T-helper 2 cell treated with Interferon-gamma antibody and Interleukin-4, amounts not matched to agents 100 ng/mL and 5 ng/mL, for 36 hours (primary cell): ENCODE measurements around the gene IFIT1. TPM values are rescaled to one million over a fixed set of nuclear protein-coding genes. Genes with fewer than 3 reads are reported as not detected.
"Not testable (repeated sequence)": the region's sequence is repeated elsewhere in the genome, so short reads cannot be mapped to it uniquely, and the experiment has no call there.

Experiments used
- intact Hi-C: fragments of 100-400 bp; cut with micrococcal nuclease; formaldehyde crosslinking; loops from one replicate; pipeline ENCODE4 v1.15.1; 2023
- total RNA-seq: library from RNA; stranded (reverse); gene quantifications from 2 replicates; pipeline ENCODE4 v1.2.3, GENCODE V29; 2022

Gene IFIT1
- total RNA-seq, 1 donor from 2014 or later, result 3.5 TPM

DNA sequence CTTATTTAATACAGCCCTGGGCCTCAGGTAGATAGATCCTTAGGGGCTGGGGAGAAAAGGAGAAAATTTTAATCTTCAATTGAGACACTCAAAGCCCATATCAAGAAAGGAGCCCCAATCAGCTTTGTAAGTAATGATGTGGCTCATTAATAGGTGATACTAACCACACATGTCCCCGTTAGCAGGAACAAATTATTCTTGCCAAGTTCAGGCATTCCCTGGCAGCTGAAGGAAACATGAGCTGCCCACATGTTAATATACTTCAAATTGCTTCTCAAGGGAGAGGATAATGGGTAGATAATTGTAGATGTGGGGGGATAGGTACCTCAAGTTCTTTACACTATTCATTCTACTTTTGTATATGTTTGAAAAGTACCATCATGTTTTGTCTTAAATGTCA is 36.5 kb downstream of the IFIT1 start:
- intact Hi-C loops, result no loop called here

DNA sequence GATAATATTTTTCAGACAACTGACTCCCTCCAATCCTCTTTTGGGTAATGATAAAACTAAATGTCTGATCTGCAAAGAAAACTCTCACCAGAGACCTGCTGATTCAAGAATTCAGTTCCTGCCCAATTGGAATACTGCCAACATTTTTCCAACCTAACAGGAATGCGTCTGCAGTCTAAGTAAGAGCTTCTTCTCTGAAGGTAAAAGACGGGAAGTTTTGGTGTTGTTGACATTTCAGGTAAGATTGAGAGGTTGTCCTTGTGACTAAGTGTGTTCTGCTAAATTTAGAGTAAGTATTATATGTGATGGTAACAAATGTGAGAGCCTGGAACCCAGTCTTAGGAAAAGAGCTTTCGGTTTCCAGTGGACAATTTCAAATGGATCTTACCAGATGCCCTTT is 39.6 kb downstream of the IFIT1 start:
- intact Hi-C loops, result no loop called here

DNA sequence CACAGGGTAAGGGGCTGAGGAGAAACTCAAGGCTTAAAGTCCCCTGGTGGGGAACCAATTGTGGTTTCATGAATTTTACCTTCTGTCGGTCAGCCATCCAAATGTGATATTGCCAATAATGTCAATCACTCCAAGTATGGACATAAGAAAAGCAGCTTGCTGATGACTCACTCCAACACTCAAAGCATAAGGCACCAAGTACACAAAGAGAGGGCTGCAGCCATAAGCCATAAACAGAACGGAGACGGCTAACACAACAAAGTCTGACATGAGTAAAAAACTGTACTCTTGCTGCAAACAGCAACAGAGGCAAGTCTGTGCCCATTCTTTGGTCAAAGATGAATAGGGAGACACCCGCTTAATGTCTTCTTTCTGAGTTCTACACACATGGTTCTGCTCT is 46.1 kb downstream of the IFIT1 start:
- intact Hi-C loops, result no loop called here

DNA sequence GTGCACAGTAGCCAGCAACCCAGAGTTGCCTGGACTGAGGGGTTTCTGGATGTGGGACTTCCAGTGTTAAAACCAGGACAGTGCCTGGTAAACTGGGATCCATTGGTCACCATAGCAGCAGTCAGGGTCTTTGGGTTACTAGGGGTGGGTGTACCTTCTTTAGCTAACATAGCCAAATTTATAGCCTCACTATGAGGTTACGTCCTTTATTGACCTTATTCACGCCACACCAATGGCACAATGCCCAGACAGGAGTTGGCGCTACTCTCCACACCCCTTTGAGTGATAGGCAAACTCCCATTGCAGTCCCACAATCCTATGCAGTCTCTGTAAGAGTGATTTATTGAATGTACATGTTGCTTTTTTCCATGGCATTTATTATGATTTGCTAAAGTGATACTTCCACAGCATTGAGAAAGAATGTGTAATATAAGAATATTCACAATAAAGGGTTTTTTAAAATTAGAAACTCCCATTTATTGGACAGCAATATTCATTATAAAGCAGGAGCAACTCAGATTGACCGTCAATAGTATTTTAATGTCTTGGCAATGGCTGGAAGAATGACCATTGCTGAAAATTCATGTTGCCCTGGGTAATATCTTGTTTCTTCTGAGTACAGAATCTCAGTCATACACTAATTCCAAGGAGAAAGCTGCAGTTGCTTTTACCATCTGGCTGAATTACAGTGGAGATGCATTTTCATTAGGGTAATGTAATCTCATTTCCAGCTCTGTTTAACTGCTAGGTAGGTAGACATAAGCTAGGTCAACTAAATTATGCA is 48.0 kb downstream of the IFIT1 start:
- intact Hi-C loops, result no loop called here

DNA sequence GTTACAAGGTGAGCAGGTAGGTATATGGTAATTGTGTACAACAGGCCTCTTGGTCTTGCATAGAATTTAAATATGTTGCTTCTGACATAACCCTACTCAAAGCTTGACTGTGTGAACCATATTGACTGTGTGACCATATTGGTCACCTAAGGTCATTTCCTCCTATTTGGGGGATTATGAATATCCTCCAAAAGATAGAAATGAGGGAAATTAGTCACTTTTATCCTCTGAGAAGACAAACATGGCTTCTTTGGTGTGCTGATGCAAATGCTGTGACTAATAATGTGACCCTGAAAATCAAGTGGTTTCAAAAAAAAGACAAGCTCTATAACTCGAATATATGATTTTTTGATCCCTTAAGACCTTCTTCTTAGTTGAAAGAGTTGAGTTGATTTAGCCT is 49.9 kb downstream of the IFIT1 start:
- intact Hi-C loops, result no loop called here

DNA sequence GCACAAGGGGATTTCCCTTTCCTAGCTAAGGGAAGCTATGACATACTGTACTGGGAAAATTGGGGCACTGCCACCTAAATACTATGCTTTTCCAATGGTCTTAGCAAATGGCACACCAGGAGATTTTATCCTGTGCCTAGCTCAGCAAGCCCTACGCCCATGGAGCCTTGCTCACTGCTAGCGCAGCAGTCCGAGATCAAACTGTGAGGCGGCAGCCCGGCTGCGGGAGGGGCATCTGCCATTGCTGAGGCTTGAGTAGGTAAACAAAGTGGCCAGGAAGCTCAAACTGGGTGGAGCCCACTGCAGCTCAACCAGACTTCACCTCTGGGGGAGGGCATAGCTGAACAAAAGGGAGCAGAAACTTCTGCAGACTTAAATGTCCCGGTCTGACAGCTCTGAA is 52.4 kb downstream of the IFIT1 start:
- intact Hi-C loops, result not testable (repeated sequence)

DNA sequence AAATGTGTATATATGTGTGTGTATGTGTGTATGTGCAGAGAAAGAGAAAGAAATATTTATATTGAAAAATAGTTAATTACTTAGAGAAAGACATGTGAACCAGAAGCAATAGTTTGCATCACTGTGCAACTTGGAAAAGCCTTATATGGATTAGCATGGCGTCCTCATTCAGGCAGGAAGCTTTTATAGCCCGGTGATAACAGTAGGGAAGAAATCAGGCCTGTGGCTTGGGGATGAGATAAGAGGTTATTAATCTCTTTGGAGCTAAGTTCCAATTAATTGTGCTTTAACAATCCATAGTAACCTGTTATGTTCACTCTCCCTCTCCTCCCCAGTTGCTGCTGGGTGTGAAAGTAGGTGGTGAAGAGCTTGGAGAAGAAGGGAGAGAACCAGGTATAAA is 58.5 kb downstream of the IFIT1 start:
- intact Hi-C loops, result no loop called here

DNA sequence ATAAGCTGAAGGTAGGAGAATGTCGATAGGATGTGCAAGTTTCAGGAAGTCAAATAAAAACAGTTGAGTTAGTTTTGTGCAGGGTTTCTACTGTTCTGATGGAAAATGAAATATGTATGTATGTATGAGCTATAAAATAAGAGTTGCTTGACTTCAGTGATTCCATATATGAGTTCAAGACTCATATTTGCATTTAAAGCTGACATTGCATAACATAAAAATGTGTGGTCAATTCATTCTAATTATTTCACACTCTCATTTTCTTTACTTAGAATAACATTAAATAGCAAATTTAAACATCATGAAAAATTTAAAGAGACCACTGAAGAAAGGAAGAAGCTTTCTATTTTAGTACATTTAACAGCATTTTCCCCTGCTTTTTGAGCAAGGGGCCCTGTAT is 59.8 kb downstream of the IFIT1 start:
- intact Hi-C loops, result no loop called here

DNA sequence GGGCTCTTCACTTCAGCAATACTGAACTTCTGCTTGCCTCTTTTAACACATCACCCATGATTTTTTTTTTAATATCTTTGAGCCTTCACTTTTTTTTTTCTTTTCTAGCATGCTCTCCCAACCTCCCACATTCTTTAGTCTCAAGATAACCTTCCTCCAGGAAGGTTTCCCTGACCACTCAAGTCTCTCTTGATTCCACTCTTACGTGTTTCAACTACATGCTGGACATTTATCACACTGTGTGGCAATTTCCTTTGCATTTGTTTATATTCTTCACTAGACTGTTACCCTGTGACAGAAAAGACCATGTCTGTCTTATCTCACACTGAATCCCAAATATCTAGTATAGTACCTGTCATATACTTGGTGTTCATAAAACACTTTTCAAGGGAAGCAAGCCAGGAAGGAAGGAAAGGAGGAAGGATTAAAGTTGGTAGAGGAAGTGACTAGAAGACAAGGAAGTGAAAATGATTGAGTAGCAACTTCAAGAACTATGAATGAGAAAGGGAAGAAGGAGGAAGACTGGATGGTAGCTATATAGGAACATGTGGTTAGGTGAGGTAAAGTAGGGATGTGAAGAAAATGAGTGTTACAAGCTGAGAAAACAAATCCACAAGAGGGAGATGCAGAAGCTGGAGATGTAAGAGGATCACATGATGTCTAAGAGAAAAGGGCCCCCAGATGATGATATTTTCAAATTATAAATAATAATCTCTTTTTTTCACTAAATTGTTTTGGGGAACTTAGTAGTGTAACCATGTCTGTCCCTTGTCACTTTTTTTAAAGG is 62.3 kb downstream of the IFIT1 start:
- intact Hi-C loops, result no loop called here

Other genes starting within 250 kb of the IFIT1 start
- gene CH25H, start 185.3 kb upstream of the IFIT1 start, total RNA-seq, result not detected in 2 replicates
- gene LIPA, start 140.8 kb upstream of the IFIT1 start, total RNA-seq, result 19.9 and 20.1 TPM in 2 replicates
- 4.7 and 5.9 TPM in 2 replicates for gene IFIT2, start 90.6 kb upstream of the IFIT1 start, total RNA-seq
- 10.4 and 11.1 TPM in 2 replicates for gene IFIT3, start 64.6 kb upstream of the IFIT1 start, total RNA-seq
- gene IFIT1B, start 14.6 kb upstream of the IFIT1 start, total RNA-seq, result not detected in 2 replicates
- gene IFIT5, start 21.9 kb downstream of the IFIT1 start, total RNA-seq, result 17.0 and 17.1 TPM in 2 replicates
- 0.02 TPM in 1 of 2 replicates, not detected in the other for gene SLC16A12, start 143.0 kb downstream of the IFIT1 start, total RNA-seq